Left forelimb (tissue), 1 donor: Measurements from ENCODE around the gene MYCL.
"Not testable (repeated sequence)": the region's sequence is repeated elsewhere in the genome, so short reads cannot be mapped to it uniquely, and the experiment has no call there.

Experiments used
- DNase-seq: peaks from one replicate; pipeline ENCODE4 v3.0.0-alpha.2; 2018; ENCODE audit warnings: low spot score

Gene MYCL

GRCh38 chr1:39890273-39890672, 11.4 kb downstream of the MYCL start:
- no peak for DNase-seq

- no peak for DNase-seq
Observed at GRCh38 chr1:39886757-39887231, 14.9 kb downstream of the MYCL start.

- DNase-seq, result no peak
Observed at GRCh38 chr1:39885516-39885915, 16.2 kb downstream of the MYCL start.

GRCh38 chr1:39882152-39882551, 19.6 kb downstream of the MYCL start:
- no peak for DNase-seq

- no peak for DNase-seq
Observed at GRCh38 chr1:39877980-39878956, 23.4 kb downstream of the MYCL start.

GRCh38 chr1:39877231-39877778, 24.4 kb downstream of the MYCL start:
- DNase-seq, result no peak

- no peak for DNase-seq
Observed at GRCh38 chr1:39876144-39876543, 25.6 kb downstream of the MYCL start.

- DNase-seq, result no peak
Observed at GRCh38 chr1:39872698-39873097, 29.0 kb downstream of the MYCL start.

GRCh38 chr1:39871796-39872195, 29.9 kb downstream of the MYCL start:
- DNase-seq, result no peak

- DNase-seq, result not testable (repeated sequence)
Observed at GRCh38 chr1:39871043-39871442, 30.7 kb downstream of the MYCL start.

- not testable (repeated sequence) for DNase-seq
Observed at GRCh38 chr1:39869538-39870112, 32.1 kb downstream of the MYCL start.

- DNase-seq, result no peak
Observed at GRCh38 chr1:39866767-39867166, 35.0 kb downstream of the MYCL start.

- DNase-seq, result no peak
Observed at GRCh38 chr1:39865762-39866161, 36.0 kb downstream of the MYCL start.

GRCh38 chr1:39863177-39863576, 38.5 kb downstream of the MYCL start:
- DNase-seq, result no peak

GRCh38 chr1:39861003-39861402, 40.7 kb downstream of the MYCL start:
- no peak for DNase-seq

GRCh38 chr1:39859859-39860812, 41.6 kb downstream of the MYCL start:
- no peak for DNase-seq

- no peak for DNase-seq
Observed at GRCh38 chr1:39858315-39858714, 43.4 kb downstream of the MYCL start.

GRCh38 chr1:39857126-39857878, 44.4 kb downstream of the MYCL start:
- DNase-seq, result no peak

- no peak for DNase-seq
Observed at GRCh38 chr1:39854738-39855137, 47.0 kb downstream of the MYCL start.

- no peak for DNase-seq
Observed at GRCh38 chr1:39854314-39854713, 47.4 kb downstream of the MYCL start.

GRCh38 chr1:39852876-39853275, 48.8 kb downstream of the MYCL start:
- DNase-seq, result no peak
